GM12892 (cell line): ENCODE measurements around the gene CIB2.

Experiments
- POLR2A ChIP-seq: IDR thresholded peaks from 2 replicates; pipeline ENCODE4 v1.6.1; 2011; ENCODE audit warnings: low read depth, low read length, control low read depth
- POLR2AphosphoS5 ChIP-seq: IDR thresholded peaks from 2 replicates; pipeline ENCODE4 v1.6.1; 2011; ENCODE audit warnings: low read depth, low read length, control low read depth
- TAF1 ChIP-seq: IDR thresholded peaks from 2 replicates; pipeline ENCODE4 v1.6.1; 2011; ENCODE audit warnings: low read depth, mild to moderate bottlenecking, control low read depth, low read length, borderline replicate concordance

- TF ChIP-seq POLR2A, result no peak
- no peak for TF ChIP-seq POLR2AphosphoS5
- TF ChIP-seq TAF1, result no peak
Observed at GRCh38 chr15:78060232-78060631, 71.0 kb downstream of the CIB2 start.
